Hypothalamus (tissue), 51 donors: Measurements from ENCODE around the gene PIGA.

Experiments used
- DNase-seq, 51 donors: peaks; one replicate each; lab custom pipeline; 2025; lab: John Stamatoyannopoulos, UW

The PIGA gene

GRCh38 chrX:15335135-15336022 is at the start of gene PIGA:
Gene PIGA (minus strand): TSS chrX:15335523. CDS start chrX:15331930, 3,593 bp downstream.
- DNase-seq, result peak; percentile 26 to 95 (median 87)

GRCh38 chrX:15384304-15384703 is 49.0 kb upstream of the PIGA start, which contains the start of gene VEGFD:
Gene VEGFD (minus strand): TSS chrX:15384413. CDS start chrX:15383946, 467 bp downstream.
- no peak for DNase-seq

GRCh38 chrX:15382813-15383212 is 47.5 kb upstream of the PIGA start:
- DNase-seq, result no peak

GRCh38 chrX:15376956-15377355 is 41.6 kb upstream of the PIGA start:
- no peak for DNase-seq

GRCh38 chrX:15373976-15374375 is 38.7 kb upstream of the PIGA start:
- no peak for DNase-seq

GRCh38 chrX:15366506-15367352 is 31.4 kb upstream of the PIGA start:
- no peak for DNase-seq

- no peak for DNase-seq
These were observed 24.4 kb upstream of the PIGA start for GRCh38 chrX:15359701-15360100.

GRCh38 chrX:15358533-15358932 is 23.2 kb upstream of the PIGA start:
- no peak for DNase-seq

- DNase-seq, result no peak
These were observed 21.1 kb upstream of the PIGA start for GRCh38 chrX:15356444-15356843.

- no peak for DNase-seq
These were observed 15.1 kb upstream of the PIGA start for GRCh38 chrX:15350329-15350996.

GRCh38 chrX:15349046-15349445 is 13.7 kb upstream of the PIGA start:
- peak in 21 of 51 donors; percentile 0 to 55 (median 2) for DNase-seq

GRCh38 chrX:15345976-15346375 is 10.7 kb upstream of the PIGA start:
- no peak for DNase-seq

GRCh38 chrX:15344106-15344505 is 8.8 kb upstream of the PIGA start:
- DNase-seq, result no peak

GRCh38 chrX:15343075-15343476 is 7.8 kb upstream of the PIGA start:
- DNase-seq, result no peak

- DNase-seq, result no peak
These were observed 5.5 kb upstream of the PIGA start for GRCh38 chrX:15340867-15341266.

GRCh38 chrX:15336023-15336413 is 695 bp upstream of the PIGA start:
- peak in 6 of 51 donors; percentile 0 to 50 (median 7) for DNase-seq

GRCh38 chrX:15334561-15334960 is 762 bp downstream of the PIGA start:
- no peak for DNase-seq

- no peak for DNase-seq
These were observed 6.5 kb downstream of the PIGA start for GRCh38 chrX:15328821-15329220.

GRCh38 chrX:15328131-15328530 is 7.2 kb downstream of the PIGA start:
- no peak for DNase-seq

GRCh38 chrX:15322472-15322871 is 12.9 kb downstream of the PIGA start:
- no peak for DNase-seq

- DNase-seq, result no peak
These were observed 13.3 kb downstream of the PIGA start for GRCh38 chrX:15322072-15322471.
